Upper lobe of left lung (tissue), 6 donors: Measurements from ENCODE around the gene CERS6. TPM values are rescaled to one million over a fixed set of nuclear protein-coding genes. Genes with fewer than 3 reads are reported as not detected.
A peak's percentile ranks its signal among the peaks of the same experiment; 100 is the strongest.

ENCODE experiments used
- ATAC-seq, 2 donors: fragments of 200-7000 bp; cut with Tn5 transposase; one replicate each; pipeline ENCODE4 v1.9.1; 2022; ENCODE audit warnings: mild to moderate bottlenecking in 2 of 2, moderate library complexity in 2 of 2; ENCODE audit not compliant: low FRiP score in 2 of 2
- DNase-seq, 2 donors: peaks; one replicate each; pipeline ENCODE4 v3.0.0-alpha.2; 2019 to 2020
- H3K27ac ChIP-seq, 4 donors: fragments of 200-600 bp; sonication (generic); one replicate each; pipeline ENCODE4 v1.5.1; 2016 to 2019
- H3K27me3 ChIP-seq, 4 donors: fragments of 200-600 bp; sonication (generic); one replicate each; pipeline ENCODE4 v1.5.1; 2017 to 2019
- H3K36me3 ChIP-seq, 4 donors: fragments of 200-600 bp; sonication (generic); one replicate each; pipeline ENCODE4 v1.5.1; 2016 to 2019
- H3K4me1 ChIP-seq, 4 donors: fragments of 200-600 bp; sonication (generic); one replicate each; pipeline ENCODE4 v1.5.1; 2018 to 2019
- H3K4me3 ChIP-seq, 4 donors: fragments of 200-600 bp; sonication (generic); one replicate each; pipeline ENCODE4 v1.5.1; 2017 to 2019; ENCODE audit warnings: mild to moderate bottlenecking in 2 of 4, moderate library complexity in 1 of 4
- H3K9me3 ChIP-seq, 4 donors: fragments of 200-600 bp; sonication (generic); one replicate each; pipeline ENCODE4 v1.5.1; 2018 to 2019
- EP300 ChIP-seq, 4 donors: sonication (generic); formaldehyde crosslinking; IDR thresholded peaks; one replicate each; pipeline ENCODE4 v1.5.1; 2017; ENCODE audit warnings: antibody characterized with exemption in 4 of 4, control low read depth in 2 of 4
- POLR2A ChIP-seq, 4 donors: fragments of 450-650 bp; IDR thresholded peaks; one replicate each; pipeline ENCODE4 v1.5.1; 2016 to 2017; ENCODE audit warnings: antibody characterized with exemption in 4 of 4, mild to moderate bottlenecking in 2 of 4
- POLR2AphosphoS5 ChIP-seq, 2 donors: sonication (generic); formaldehyde crosslinking; IDR thresholded peaks; one replicate each; pipeline ENCODE4 v1.5.1; 2017; ENCODE audit warnings: antibody characterized with exemption in 2 of 2
- WGBS, 2 donors: methylation state at CpG; one replicate each; pipeline ENCODE4 v1.1.5; 2017 to 2018; 5-methylcytosine and 5-hydroxymethylcytosine counted together
- total RNA-seq, 6 donors: library from RNA; depleted of rRNA in 4 of 6; stranded (reverse); fragments of >200 nt in 4 of 6; gene quantifications; one replicate each; pipeline versions ENCODE4 v1.1.0 to v1.2.1, GENCODE V29; 2016 to 2021
- TF ChIP-seq, protein P1 (sequence below), 6 experiments: fragments of 450-650 bp in 4 of 6; fragments of 200-600 bp in 2 of 6; sonication (generic) in 2 of 6; IDR thresholded peaks; one replicate each; pipeline ENCODE4 v1.5.1; 2016 to 2019; ENCODE audit warnings: antibody characterized with exemption in 6 of 6
- donor health status: DM: no; HTN: no; CAD: no; lungs with moderate emphysema.
- donor health status: DM: no; HTN: yes; CAD: no; lungs with severe emphysema.

CERS6 gene
- total RNA-seq, 6 donors from 2014 or later, result 7.3 to 24.7 (median 16.6) TPM

DNA sequence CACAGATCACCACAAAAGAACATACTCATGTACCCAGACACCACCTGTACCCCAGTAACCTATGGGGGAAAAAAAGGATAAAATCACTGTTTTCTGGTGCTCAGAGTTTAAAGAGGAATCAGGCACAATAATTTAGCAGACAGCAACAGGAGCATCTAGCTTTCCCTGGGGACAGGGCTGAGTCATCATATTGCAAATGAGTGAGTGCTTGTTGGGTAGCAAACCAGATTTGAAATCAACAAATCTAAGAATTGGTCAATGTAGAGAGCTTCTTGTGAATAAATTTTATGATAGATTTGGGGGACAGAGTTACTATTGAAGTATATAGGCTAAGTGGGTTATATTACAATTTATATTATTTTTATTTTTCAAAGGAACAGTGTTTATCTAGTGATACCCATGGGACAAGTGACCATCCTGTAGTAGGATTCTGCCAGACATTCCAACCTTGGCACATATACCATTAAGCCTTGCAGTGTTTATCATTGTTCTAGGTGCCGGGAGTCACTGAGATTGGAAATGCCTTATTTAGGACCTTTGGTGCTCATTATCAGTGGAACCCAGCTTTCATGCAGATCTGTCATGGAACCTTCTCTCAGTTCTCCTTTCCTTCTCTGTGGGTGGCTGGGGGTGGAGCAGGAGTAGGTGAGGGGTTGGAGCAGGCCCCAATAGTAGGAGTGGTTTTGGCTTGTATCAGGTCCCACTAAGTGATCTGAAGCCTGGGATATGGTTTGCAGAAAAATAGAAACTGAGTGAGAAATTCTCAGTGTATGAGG is 117.2 kb downstream of the CERS6 start:
- H3K36me3 ChIP-seq, result no peaks in the 10 kb centered on the region
- DNase-seq, result no peak
- 96 to 100% methylated on average over 1 of the region's 1 CpG for WGBS, 2 donors

GRCh38 chr2:168574856-168575630 is 119.0 kb downstream of the CERS6 start:
- TF ChIP-seq POLR2A (IDR thresholded peaks at IDR 0.05) (no peak), POLR2AphosphoS5 (IDR thresholded peaks at IDR 0.05) (no peak)
- DNase-seq (no peak), ATAC-seq (no peak)
- no peaks in the 10 kb centered on the region for H3K36me3 ChIP-seq
- WGBS, 2 donors, result 68 to 81% methylated on average over 4 of the region's 4 CpGs
- no peaks in the 10 kb centered on the region for H3K9me3 ChIP-seq
- H3K4me3 ChIP-seq, result no peak overlapping the region
- H3K4me1 ChIP-seq, result no peaks in the 10 kb centered on the region
- H3K27ac ChIP-seq, result no peak overlapping the region
- H3K27me3 ChIP-seq, result no peaks in the 10 kb centered on the region

More for the DNA sequence above, 117.2 kb downstream of the CERS6 start:
- H3K27ac ChIP-seq, result no peak overlapping the region
- no peaks in the 10 kb centered on the region for H3K9me3 ChIP-seq
- no peak for TF ChIP-seq EP300 (IDR thresholded peaks at IDR 0.05)
- TF ChIP-seq POLR2AphosphoS5 (IDR thresholded peaks at IDR 0.05), result no peak
- TF ChIP-seq, protein P1, sequence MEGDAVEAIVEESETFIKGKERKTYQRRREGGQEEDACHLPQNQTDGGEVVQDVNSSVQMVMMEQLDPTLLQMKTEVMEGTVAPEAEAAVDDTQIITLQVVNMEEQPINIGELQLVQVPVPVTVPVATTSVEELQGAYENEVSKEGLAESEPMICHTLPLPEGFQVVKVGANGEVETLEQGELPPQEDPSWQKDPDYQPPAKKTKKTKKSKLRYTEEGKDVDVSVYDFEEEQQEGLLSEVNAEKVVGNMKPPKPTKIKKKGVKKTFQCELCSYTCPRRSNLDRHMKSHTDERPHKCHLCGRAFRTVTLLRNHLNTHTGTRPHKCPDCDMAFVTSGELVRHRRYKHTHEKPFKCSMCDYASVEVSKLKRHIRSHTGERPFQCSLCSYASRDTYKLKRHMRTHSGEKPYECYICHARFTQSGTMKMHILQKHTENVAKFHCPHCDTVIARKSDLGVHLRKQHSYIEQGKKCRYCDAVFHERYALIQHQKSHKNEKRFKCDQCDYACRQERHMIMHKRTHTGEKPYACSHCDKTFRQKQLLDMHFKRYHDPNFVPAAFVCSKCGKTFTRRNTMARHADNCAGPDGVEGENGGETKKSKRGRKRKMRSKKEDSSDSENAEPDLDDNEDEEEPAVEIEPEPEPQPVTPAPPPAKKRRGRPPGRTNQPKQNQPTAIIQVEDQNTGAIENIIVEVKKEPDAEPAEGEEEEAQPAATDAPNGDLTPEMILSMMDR (IDR thresholded peaks at IDR 0.05), result no peak
- TF ChIP-seq POLR2A (IDR thresholded peaks at IDR 0.05), result no peak
- no peak for ATAC-seq
- H3K4me3 ChIP-seq, result no peak overlapping the region
- H3K4me1 ChIP-seq, result no peaks in the 10 kb centered on the region
- no peaks in the 10 kb centered on the region for H3K27me3 ChIP-seq

GRCh38 chr2:168577885-168578284 is 121.8 kb downstream of the CERS6 start:
- WGBS, 2 donors, result 84 to 86% methylated on average over 5 of the region's 5 CpGs
- H3K4me3 ChIP-seq, result no peak overlapping the region
- H3K27me3 ChIP-seq, result no peaks in the 10 kb centered on the region
- TF ChIP-seq, protein P1 (IDR thresholded peaks at IDR 0.05), result no peak
- no peak for TF ChIP-seq POLR2A (IDR thresholded peaks at IDR 0.05)
- TF ChIP-seq POLR2AphosphoS5 (IDR thresholded peaks at IDR 0.05), result no peak
- TF ChIP-seq EP300 (IDR thresholded peaks at IDR 0.05), result no peak
- H3K9me3 ChIP-seq, result no peaks in the 10 kb centered on the region
- DNase-seq, result no peak
- no peaks in the 10 kb centered on the region for H3K36me3 ChIP-seq
- H3K27ac ChIP-seq, result no peak overlapping the region
- peak in 1 of 2 donors; percentile 35 for ATAC-seq
- H3K4me1 ChIP-seq, result no peaks in the 10 kb centered on the region

- ATAC-seq, result peak in 1 of 2 donors; percentile 64
- no peaks in the 10 kb centered on the region for H3K27me3 ChIP-seq
- peaks cover 0 to 4% (median 0%) of the 10 kb centered on the region in 4 donors for H3K4me1 ChIP-seq
- H3K27ac ChIP-seq, result peak overlapping the region in 1 of 4 donors; percentile 3
- H3K36me3 ChIP-seq, result no peaks in the 10 kb centered on the region
- 83 to 85% methylated on average over 5 of the region's 5 CpGs for WGBS, 2 donors
- DNase-seq, result no peak
- no peaks in the 10 kb centered on the region for H3K9me3 ChIP-seq
- TF ChIP-seq, protein P1 (IDR thresholded peaks at IDR 0.05), result no peak
- H3K4me3 ChIP-seq, result no peak overlapping the region
Observed at GRCh38 chr2:168583064-168583709, 127.1 kb downstream of the CERS6 start.
